ENCODE measurements around the gene OTOG.

Gene OTOG

DNA sequence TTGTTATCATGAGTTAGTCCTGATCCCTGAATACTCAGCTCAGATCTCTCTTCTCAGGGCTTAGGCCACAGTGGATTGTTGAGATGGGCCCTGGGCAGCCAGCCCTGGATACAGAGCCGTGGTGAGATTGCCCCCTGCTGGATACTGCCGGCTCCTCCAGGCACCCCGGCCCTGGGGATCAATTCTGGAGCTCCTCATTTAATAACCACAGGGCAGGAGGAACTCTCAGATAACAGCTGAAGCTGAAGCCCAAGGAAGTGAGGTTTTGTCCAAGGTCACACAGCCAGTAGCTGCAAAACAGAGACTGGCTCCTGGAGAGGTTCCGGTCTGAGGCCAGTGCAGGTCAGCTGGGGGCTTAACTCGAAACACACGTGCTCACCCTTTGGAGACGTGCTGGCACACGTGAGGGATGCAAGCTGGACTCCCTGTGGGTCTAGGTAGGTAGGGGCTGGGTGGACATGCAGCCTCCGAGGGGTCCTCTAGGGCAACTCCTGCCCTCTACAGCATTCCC lies 18.8 kb upstream of the OTOG start:
- no peak overlapping the region for H3K4me3 ChIP-seq (ENCODE audit: low read length)
- TF ChIP-seq ZNF274 (IDR thresholded peaks at IDR 0.05; ENCODE audit: low read depth, low read length) = no peak

DNA sequence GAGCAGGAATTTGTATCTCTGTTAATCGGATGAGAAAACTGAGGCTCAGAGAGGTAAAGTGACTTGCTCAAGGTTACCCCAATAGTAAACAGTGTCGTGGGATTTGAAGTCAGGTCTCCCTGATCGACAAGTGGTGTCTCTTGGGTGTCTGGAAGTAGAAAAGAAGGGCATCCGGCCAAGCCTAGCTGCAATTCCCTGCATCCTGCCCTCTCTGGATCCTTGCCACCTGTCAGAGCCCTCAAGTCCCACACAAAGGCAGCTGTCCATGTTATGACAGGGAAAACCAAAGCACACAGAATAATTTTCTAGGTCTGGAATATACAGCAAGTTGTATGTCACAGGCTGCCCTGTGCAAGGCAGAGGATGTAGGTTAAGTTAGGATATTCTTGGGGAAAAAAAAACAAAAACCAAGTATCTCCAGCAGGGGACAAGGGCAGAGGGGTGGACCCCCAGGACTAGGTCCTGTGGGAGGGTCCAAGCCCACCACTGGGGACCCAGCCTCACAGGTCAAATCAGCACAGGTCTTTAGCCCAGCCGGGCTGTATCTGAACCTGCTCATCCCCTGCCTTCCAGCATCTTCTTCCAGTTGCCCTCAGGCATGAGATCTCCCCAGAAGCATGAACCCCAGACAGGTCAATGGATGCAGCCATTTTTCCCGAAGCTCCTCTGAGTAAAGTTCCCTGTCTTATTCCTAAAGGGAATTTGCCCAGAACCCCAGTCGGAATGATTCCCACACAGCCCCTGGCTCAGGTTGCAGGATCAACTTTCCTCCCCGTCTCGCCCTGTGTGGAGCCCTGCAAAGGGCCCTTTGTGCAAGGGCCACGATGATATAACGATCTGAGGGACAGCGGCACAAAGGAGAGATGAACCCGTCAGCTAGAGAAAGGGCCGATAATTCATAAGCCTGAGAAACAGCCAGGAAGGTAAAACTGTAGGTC lies 17.9 kb upstream of the OTOG start:
- H3K4me3 ChIP-seq (ENCODE audit: low read length) = no peak overlapping the region
- no peak for TF ChIP-seq ZNF274 (IDR thresholded peaks at IDR 0.05; ENCODE audit: low read depth, low read length)

DNA sequence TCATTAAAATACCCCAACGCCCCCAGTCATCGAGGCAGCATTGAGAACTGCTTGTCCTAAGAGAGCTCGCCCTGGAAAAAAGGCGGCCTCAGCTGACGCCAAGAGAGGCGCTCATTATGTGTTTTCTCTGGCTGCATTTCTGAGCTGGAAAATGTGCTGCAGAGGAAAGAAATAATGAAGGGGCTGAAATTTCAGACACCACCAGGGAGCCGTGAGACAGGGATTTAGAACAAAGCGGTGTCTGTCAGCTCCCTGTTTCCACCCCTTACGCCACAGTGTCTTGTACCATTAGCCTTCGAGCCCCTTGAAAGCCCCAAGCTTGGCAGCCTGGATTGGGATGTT lies 17.2 kb upstream of the OTOG start:
- no peak for TF ChIP-seq ZNF274 (IDR thresholded peaks at IDR 0.05; ENCODE audit: low read depth, low read length)
- H3K4me3 ChIP-seq (ENCODE audit: low read length) = no peak overlapping the region

DNA sequence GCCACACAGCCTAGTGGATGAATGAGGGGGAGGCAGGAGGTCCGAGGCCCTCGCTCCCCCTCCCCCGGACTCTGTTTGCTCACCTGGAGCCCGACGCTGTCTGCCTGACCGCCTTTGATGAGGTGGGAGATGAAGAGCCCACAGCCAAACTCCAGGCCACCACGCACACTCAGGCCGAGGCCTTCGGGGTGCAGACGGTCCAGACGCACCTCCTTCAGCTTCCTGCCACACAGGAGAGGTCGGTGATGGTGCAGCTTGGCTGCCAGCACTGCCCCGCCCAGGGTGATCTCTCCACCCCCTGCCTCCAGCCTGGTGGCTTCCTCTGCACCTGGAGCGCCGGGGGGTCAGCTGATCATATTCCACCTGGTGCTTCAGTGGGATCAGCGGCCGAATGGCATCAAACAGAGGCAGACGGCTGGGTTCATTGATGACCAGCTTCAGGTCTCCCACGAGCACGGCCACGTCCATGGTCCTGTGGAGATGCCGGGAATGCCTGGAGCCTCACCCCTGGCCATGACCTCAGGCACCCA lies 15.9 kb upstream of the OTOG start:
- no peak for TF ChIP-seq ZNF274 (IDR thresholded peaks at IDR 0.05; ENCODE audit: low read depth, low read length)
- H3K4me3 ChIP-seq (ENCODE audit: low read length) = no peak overlapping the region

DNA sequence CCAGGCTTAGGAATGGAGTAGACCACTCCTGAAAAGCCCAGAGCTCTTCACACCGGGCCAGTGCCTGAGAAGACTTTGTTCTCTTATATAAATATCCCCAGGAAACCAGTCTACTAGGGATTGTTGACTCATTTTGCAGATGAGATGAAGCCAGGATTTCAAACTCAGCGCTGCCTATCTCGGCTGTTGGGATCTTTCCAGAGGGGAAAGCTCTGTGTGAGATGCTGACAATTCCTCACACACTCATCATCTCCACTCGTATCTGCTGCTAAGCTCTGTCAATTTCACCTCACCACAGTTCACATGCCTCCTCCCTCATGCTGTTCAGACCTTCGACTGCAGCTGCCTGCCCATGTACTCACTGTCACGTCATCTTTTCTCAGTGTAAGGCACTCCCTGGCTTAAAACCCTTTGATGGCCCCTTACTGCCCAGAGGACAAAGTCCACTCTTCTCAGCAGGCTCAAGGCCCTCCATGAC lies 15.4 kb upstream of the OTOG start:
- no peak overlapping the region for H3K4me3 ChIP-seq (ENCODE audit: low read length)
- TF ChIP-seq ZNF274 (IDR thresholded peaks at IDR 0.05; ENCODE audit: low read depth, low read length) = no peak

DNA sequence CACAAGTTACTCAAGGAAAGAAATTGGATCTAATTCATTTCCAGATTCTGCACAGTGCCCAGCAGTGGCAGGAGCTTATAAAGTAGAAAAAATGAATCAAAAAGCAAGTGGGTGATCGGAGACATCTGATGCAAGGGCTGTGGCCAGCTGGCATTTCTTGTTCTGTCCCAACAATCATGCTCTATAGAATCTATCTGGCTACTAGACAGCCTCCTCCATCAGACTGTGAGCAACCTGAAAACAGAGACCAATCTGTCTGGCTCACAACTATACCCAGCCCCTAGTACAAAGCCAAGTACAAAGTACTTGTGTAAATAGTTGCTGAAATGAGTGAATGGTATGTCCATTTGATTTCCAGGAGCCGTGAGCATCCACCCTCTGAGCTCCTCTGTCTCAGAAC lies 14.3 kb upstream of the OTOG start:
- no peak for TF ChIP-seq ZNF274 (IDR thresholded peaks at IDR 0.05; ENCODE audit: low read depth, low read length)
- no peak overlapping the region for H3K4me3 ChIP-seq (ENCODE audit: low read length)

DNA sequence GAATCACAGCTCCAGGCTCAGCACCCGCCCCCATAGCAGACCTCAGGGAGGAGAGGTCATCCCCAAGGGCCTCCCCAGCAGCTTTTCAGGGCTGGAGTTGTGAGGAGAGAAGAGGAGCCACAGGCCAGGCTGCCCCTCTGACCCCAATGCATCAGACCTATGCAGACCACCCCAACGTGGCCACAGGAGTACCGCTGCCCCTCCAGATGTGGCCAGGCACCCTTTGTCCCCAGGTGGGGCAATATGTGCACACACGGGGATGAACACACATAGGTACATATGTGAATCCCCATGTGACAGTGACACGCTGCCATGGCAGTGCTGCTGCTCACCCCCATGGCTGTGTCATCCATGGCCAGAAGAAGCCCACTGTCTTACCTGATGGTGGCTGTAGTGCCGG lies 13.7 kb upstream of the OTOG start:
- no peak for TF ChIP-seq ZNF274 (IDR thresholded peaks at IDR 0.05; ENCODE audit: low read depth, low read length)
- no peak overlapping the region for H3K4me3 ChIP-seq (ENCODE audit: low read length)

GRCh38 chr11:17533778-17534415 lies 13.2 kb upstream of the OTOG start:
- no peak overlapping the region for H3K4me3 ChIP-seq (ENCODE audit: low read length)
- no peak for TF ChIP-seq ZNF274 (IDR thresholded peaks at IDR 0.05; ENCODE audit: low read depth, low read length)

GRCh38 chr11:17535488-17535887 lies 11.6 kb upstream of the OTOG start:
- no peak overlapping the region for H3K4me3 ChIP-seq (ENCODE audit: low read length)
- TF ChIP-seq ZNF274 (IDR thresholded peaks at IDR 0.05; ENCODE audit: low read depth, low read length) = no peak

- TF ChIP-seq ZNF274 (IDR thresholded peaks at IDR 0.05; ENCODE audit: low read depth, low read length) = no peak
Measured at GRCh38 chr11:17537261-17537660, 9.8 kb upstream of the OTOG start.

GRCh38 chr11:17538054-17538453 lies 9.0 kb upstream of the OTOG start:
- TF ChIP-seq ZNF274 (IDR thresholded peaks at IDR 0.05; ENCODE audit: low read depth, low read length) = no peak
- no peak overlapping the region for H3K4me3 ChIP-seq (ENCODE audit: low read length)

More at GRCh38 chr11:17537261-17537660, 9.8 kb upstream of the OTOG start:
- H3K4me3 ChIP-seq (ENCODE audit: low read length) = no peak overlapping the region

- no peak for TF ChIP-seq ZNF274 (IDR thresholded peaks at IDR 0.05; ENCODE audit: low read depth, low read length)
- H3K4me3 ChIP-seq (ENCODE audit: low read length) = no peak overlapping the region
Measured at GRCh38 chr11:17538731-17539130, 8.3 kb upstream of the OTOG start.

- no peak for TF ChIP-seq ZNF274 (IDR thresholded peaks at IDR 0.05; ENCODE audit: low read depth, low read length)
- H3K4me3 ChIP-seq (ENCODE audit: low read length) = no peak overlapping the region
Measured at GRCh38 chr11:17540807-17541206, 6.3 kb upstream of the OTOG start.

- no peak overlapping the region for H3K4me3 ChIP-seq (ENCODE audit: low read length)
- TF ChIP-seq ZNF274 (IDR thresholded peaks at IDR 0.05; ENCODE audit: low read depth, low read length) = no peak
Measured at GRCh38 chr11:17541330-17541885, 5.7 kb upstream of the OTOG start.

All from GM08714 (cell line).